Right lobe of liver (tissue), 6 donors: Measurements from ENCODE around the gene SHF. TPM values are rescaled to one million over a fixed set of nuclear protein-coding genes. Genes with fewer than 3 reads are reported as not detected.
A peak's percentile ranks its signal among the peaks of the same experiment; 100 is the strongest.
"Not testable (repeated sequence)": the region's sequence is repeated elsewhere in the genome, so short reads cannot be mapped to it uniquely, and the experiment has no call there.

Experiments used
- ATAC-seq, 4 donors: fragments of 200-7000 bp; cut with Tn5 transposase; one replicate each; pipeline ENCODE4 v1.9.1; 2020; ENCODE audit warnings: mild to moderate bottlenecking in 4 of 4, moderate library complexity in 4 of 4
- DNase-seq, 3 donors: peaks; one replicate each; pipeline ENCODE4 v3.0.0-alpha.2; 2020
- H3K27ac ChIP-seq, 3 donors: fragments of 200-600 bp; one replicate each; pipeline ENCODE4 v1.8.0; 2022
- H3K27me3 ChIP-seq, 2 donors: fragments of 200-600 bp; one replicate each; pipeline ENCODE4 v1.8.0; 2022
- H3K36me3 ChIP-seq, 4 donors: fragments of 200-600 bp; sonication (generic) in 1 of 4; one replicate each; pipeline versions ENCODE4 v1.5.1 to v1.8.0; 2017 to 2022; ENCODE audit warnings: control low read depth in 1 of 4
- H3K4me1 ChIP-seq, 4 donors: fragments of 200-600 bp; sonication (generic) in 1 of 4; one replicate each; pipeline versions ENCODE4 v1.5.1 to v1.8.0; 2017 to 2022; ENCODE audit warnings: control low read depth in 1 of 4
- H3K4me3 ChIP-seq, 3 donors: fragments of 200-600 bp; one replicate each; pipeline ENCODE4 v1.8.0; 2022
- H3K9me3 ChIP-seq, 4 donors: fragments of 200-600 bp; sonication (generic) in 1 of 4; one replicate each; pipeline versions ENCODE4 v1.5.1 to v1.8.0; 2017 to 2022; ENCODE audit warnings: control low read depth in 1 of 4
- CTCF ChIP-seq, 4 donors: fragments of 200-600 bp in 3 of 4; fragments of 450-650 bp in 1 of 4; IDR thresholded peaks; one replicate each; pipeline versions ENCODE4 v1.5.1 to v1.8.0; 2016 to 2022; ENCODE audit warnings: antibody characterized with exemption in 4 of 4, mild to moderate bottlenecking in 2 of 4
- POLR2A ChIP-seq: fragments of 450-650 bp; IDR thresholded peaks from one replicate; pipeline ENCODE4 v1.6.1; 2017; ENCODE audit warnings: antibody characterized with exemption, mild to moderate bottlenecking
- WGBS: methylation state at CpG from one replicate; pipeline ENCODE4 v1.1.6; 2018; ENCODE audit warnings: low coverage, low lambda C conversion rate; ENCODE audit not compliant: insufficient coverage; ENCODE audit errors: missing lambda C conversion rate; 5-methylcytosine and 5-hydroxymethylcytosine counted together
- intact Hi-C, 2 donors: fragments of 100-400 bp; cut with DNase I; formaldehyde crosslinking; loops; one replicate each; pipeline versions ENCODE4 v1.11.2 to v1.14.1; 2022
- total RNA-seq, 6 experiments: library from RNA; depleted of rRNA in 2 of 6; stranded (reverse); fragments of >200 nt in 2 of 6; fragmentation: NEBNext Ultra II Directional in 3 of 6; extraction: Animal tissue kit (Norgen Biotek cat#: 25700) in 3 of 6; gene quantifications; one replicate each; pipeline versions ENCODE4 v1.1.0 to v1.2.4, GENCODE V29; 2016 to 2023
- donor health status: DM: no; HTN: yes; CAD: no.
- donor health status: DM: no; HTN: no; CAD: no.
- donor health status: DM: no; HTN: no; CAD: no.
- donor health status: DM: no; HTN: yes; CAD: no.
- donor health status: DM: no; HTN: yes; CAD: no.

Gene SHF
- total RNA-seq, 6 experiments from 2014 or later = 12.7 to 23.5 (median 15.1) TPM

GRCh38 chr15:45137703-45138102, 50.1 kb downstream of the SHF start:
- DNase-seq (no peak), ATAC-seq (no peak)
- H3K27ac ChIP-seq = no peak overlapping the region
- WGBS = 60% methylated on average over 6 of the region's 8 CpGs
- TF ChIP-seq CTCF (IDR thresholded peaks at IDR 0.05) = no peak
- TF ChIP-seq POLR2A = no peak
- peaks cover 0 to 3% of the 10 kb centered on the region in 2 donors for H3K27me3 ChIP-seq
- H3K9me3 ChIP-seq = no peaks in the 10 kb centered on the region
- intact Hi-C loops = no loop called here
- H3K4me1 ChIP-seq = peaks cover 0 to 7% (median 0%) of the 10 kb centered on the region in 4 donors
- H3K36me3 ChIP-seq = no peaks in the 10 kb centered on the region
- no peak overlapping the region for H3K4me3 ChIP-seq

GRCh38 chr15:45136378-45136764, 51.4 kb downstream of the SHF start:
- TF ChIP-seq CTCF (IDR thresholded peaks at IDR 0.05) (no peak), POLR2A (no peak)
- WGBS = 23% methylated on average over 5 of the region's 10 CpGs
- ATAC-seq = no peak
- intact Hi-C loops = no loop called here
- Histone ChIP-seq H3K36me3 (no peaks in the 10 kb centered on the region), H3K9me3 (no peaks in the 10 kb centered on the region), H3K4me3 (no peak overlapping the region), H3K27ac (no peak overlapping the region), H3K4me1 (peaks cover 0 to 14% (median 0%) of the 10 kb centered on the region in 4 donors), H3K27me3 (peaks cover 0 to 3% of the 10 kb centered on the region in 2 donors)
- DNase-seq = no peak

DNA sequence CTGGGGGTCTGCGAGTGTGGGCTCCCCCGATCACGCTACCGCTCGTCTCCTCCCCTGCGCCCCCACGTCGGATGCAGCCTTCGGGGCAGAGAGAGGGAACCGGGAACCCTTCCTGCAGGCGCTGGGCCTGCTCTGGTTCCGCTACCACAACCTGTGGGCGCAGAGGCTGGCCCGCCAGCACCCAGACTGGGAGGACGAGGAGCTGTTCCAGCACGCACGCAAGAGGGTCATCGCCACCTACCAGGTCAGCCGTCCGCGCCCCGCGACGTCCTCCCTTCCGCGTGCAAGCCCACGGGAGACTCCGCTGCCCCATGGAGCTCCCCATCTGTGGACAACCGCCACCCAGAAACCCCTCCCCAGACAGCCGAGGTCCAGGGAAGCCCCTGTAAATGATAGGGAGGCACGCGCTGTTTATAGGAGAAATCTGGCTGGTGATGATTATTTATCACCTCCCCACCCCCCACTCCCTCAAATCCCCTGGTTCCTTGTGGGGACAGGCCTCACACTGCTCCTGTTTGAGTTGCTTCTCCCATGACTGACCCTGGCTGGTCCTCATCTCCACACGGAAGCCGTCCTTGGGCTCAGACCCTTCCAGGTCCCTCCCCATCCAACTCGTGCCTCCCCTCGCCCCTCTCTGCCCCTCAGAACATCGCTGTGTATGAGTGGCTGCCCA, 51.9 kb downstream of the SHF start:
- H3K36me3 ChIP-seq, H3K4me3 ChIP-seq, H3K27ac ChIP-seq, intact Hi-C loops, DNase-seq, H3K27me3 ChIP-seq, ATAC-seq, H3K9me3 ChIP-seq: not testable (repeated sequence)
- H3K4me1 ChIP-seq = peaks cover 0 to 14% (median 0%) of the 10 kb centered on the region in 4 donors
- 10% methylated on average over 5 of the region's 37 CpGs for WGBS

GRCh38 chr15:45134682-45135604, 52.8 kb downstream of the SHF start:
- 10% methylated on average over 2 of the region's 57 CpGs for WGBS
- peaks cover 0 to 14% (median 0%) of the 10 kb centered on the region in 4 donors for H3K4me1 ChIP-seq
- H3K4me3 ChIP-seq = peak overlapping the region in 2 of 3 donors; percentile 14 to 33
- intact Hi-C loops = no loop called here
- peak in 3 of 4 donors; percentile 31 to 44 (median 37) for TF ChIP-seq CTCF (IDR thresholded peaks at IDR 0.05)
- no peak for TF ChIP-seq POLR2A
- peaks cover 0 to 3% of the 10 kb centered on the region in 2 donors for H3K27me3 ChIP-seq
- no peaks in the 10 kb centered on the region for H3K9me3 ChIP-seq
- no peaks in the 10 kb centered on the region for H3K36me3 ChIP-seq
- ATAC-seq (peak; percentile 72 to 85 (median 76)), DNase-seq (peak in 2 of 3 donors; percentile 27 to 61)
- H3K27ac ChIP-seq = no peak overlapping the region

DNA sequence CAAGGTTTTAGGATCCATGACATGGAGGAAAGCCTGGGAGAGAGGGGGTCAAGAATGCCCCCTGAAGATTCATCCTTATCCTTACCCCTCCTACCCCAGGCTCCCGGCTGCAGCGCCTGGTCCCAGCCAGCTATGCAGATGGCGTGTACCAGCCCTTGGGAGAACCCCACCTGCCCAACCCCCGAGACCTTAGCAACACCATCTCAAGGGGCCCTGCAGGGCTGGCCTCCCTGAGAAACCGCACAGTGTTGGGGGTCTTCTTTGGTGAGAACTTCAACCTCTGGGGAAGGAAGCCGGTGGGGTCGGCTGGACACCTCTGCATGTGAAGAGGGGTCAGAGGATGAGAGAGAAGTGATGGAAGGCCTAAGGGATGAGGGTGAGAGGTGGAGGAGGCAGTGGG, 53.7 kb downstream of the SHF start:
- no peak for TF ChIP-seq CTCF (IDR thresholded peaks at IDR 0.05)
- TF ChIP-seq POLR2A = no peak
- WGBS = 87% methylated on average over 3 of the region's 7 CpGs
- peak in 1 of 3 donors; percentile 42 for DNase-seq
- intact Hi-C loops = no loop called here
- Histone ChIP-seq H3K4me1 (peaks cover 0 to 14% (median 0%) of the 10 kb centered on the region in 4 donors), H3K27me3 (peaks cover 0 to 9% of the 10 kb centered on the region in 2 donors), H3K9me3 (no peaks in the 10 kb centered on the region), H3K27ac (no peak overlapping the region), H3K4me3 (no peak overlapping the region), H3K36me3 (no peaks in the 10 kb centered on the region)
- ATAC-seq = no peak
